Hematopoietic multipotent progenitor cell treated with erythropoietin and hydrocortisone succinate and interleukin-3 and kit ligand, for 6 days (in vitro differentiated cells): ENCODE data around the gene MPND.
"Not testable (repeated sequence)": the region's sequence is repeated elsewhere in the genome, so short reads cannot be mapped to it uniquely, and the experiment has no call there.

Source experiments
- DNase-seq: peaks from one replicate; pipeline ENCODE4 v3.0.0-alpha.2; 2015

MPND gene

DNA sequence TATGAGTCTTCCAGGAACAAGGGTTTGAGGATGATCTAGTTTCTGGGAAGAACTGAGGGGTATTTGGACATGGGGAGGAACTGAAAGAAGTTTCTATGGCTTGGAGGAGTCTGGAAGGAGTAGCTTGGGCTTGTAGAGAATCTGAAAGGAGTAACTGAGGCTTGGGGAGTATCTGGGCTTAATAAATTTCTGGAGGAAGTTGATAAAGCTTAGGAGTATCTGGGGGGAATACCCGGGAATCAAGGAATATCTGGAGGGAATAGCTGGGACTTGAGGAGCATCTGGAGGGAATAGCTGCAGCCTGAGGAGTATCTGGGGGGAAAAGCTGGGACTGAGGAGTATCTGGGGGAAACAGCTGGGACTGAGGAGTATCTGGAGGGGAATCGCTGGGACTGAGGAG lies 22.9 kb upstream of the MPND start:
- DNase-seq: no peak

DNA sequence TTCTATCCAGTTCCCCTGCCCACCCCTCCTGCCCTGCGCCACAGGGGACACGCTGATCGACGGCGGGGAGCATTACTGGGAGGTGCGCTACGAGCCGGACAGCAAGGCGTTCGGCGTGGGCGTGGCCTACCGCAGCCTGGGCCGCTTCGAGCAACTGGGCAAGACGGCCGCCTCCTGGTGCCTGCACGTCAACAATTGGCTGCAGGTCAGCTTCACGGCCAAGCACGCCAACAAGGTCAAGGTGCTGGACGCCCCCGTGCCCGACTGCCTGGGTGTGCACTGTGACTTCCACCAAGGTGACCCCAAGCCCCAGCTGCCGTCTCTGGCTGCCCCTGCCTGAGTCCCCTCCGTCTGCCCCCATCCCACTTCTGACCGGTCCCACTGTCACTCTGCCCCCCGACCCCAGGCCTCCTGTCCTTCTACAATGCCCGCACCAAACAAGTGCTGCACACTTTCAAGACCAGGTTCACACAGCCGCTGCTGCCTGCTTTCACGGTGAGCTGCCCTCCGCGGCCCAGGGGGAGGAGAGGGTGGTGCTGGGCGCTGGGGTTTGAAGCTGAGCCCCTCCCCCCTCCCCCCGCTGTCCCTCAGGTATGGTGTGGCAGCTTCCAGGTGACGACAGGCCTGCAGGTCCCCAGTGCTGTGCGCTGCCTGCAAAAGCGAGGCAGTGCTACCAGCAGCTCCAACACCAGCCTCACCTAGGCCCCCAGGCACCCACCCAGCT lies 20.3 kb upstream of the MPND start:
- no peak for DNase-seq

DNA sequence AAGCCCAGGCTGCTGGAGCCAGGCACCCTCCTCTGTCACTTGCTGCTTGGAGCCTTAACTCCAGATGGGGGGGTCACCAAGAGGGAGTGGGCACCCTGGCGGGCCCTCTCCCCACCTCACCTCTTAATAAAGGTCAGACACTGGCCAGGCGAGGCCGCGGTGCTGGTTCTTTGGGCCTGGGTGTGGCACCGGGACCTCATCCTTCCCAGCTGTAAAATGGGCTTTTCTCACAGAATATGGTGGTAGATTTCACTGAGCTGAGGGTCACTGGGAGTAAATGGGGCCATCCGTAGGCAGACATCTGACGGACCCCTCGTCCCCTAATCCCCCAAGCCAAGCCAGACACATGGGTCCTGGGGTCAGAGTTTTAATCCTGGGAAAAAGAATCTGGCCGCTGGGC lies 19.7 kb upstream of the MPND start:
- DNase-seq: no peak

DNA sequence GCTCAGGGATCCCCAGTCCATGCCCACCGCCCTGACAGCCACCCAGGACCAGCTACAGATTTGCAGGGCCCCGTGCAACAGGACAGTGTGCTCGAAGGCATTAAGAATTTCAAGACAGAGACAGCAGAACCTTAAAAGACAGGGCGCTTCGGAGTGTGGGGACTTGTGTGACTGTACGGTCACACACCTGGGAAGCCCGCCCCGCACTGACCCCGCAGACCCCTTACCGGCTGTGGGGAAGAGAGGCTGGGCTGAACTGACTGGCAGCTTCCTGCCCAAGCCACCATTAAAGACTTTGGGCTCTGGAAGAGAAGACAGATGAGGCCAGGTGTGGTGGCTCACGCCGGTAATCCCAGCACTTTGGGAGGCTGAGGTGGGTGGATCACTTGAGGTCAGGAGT lies 19.1 kb upstream of the MPND start:
- no peak for DNase-seq

DNA sequence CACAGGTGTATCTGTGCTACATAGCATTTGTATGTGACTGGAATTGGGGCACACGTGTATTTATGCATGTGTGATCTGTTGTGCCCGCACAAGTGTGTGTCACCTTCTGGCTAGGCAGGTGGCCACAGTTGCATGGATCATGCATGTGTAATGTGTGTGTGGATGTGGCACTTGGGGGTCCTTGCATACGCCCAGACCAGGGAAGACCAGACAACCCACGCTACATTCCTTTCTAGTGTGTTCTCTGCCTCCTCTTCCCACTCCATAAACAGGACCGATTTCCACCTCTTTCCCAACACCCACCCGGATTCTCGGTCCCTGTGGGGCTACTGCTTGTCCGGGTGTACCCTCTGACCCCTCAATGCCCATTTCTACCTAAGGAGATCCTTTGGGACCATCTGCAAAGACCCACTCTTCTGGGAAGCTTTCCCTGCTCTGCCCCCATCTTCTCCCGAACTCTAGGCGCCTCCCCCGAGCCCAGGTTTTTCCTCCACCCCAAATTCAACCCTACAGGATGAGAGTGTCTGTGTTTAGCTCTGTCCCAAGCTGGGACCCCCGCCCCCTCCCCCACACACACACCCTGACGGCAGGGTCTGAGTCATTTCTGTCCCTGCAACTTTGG lies 17.0 kb upstream of the MPND start:
- DNase-seq: no peak

DNA sequence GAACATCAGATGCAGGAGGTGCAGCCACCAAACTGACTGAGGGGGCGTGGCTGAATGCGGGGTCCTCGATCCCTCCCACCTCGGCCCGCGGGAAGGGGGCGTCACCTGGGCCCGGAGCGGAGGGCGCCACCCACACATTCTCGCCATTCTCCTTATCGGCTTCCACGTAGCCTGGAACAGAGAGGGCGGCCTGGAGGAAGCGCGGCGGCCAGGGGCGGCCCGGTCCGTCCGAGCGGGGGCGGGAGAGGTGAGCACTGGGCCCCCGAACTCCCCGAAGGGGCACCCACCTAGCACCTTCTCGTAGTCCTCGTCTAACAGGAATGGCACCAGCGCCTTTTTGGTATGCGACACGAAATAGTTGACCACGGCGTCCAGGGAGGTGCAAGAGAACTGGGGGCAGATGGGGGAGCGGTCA lies 16.5 kb upstream of the MPND start:
- peak; percentile 61 for DNase-seq

DNA sequence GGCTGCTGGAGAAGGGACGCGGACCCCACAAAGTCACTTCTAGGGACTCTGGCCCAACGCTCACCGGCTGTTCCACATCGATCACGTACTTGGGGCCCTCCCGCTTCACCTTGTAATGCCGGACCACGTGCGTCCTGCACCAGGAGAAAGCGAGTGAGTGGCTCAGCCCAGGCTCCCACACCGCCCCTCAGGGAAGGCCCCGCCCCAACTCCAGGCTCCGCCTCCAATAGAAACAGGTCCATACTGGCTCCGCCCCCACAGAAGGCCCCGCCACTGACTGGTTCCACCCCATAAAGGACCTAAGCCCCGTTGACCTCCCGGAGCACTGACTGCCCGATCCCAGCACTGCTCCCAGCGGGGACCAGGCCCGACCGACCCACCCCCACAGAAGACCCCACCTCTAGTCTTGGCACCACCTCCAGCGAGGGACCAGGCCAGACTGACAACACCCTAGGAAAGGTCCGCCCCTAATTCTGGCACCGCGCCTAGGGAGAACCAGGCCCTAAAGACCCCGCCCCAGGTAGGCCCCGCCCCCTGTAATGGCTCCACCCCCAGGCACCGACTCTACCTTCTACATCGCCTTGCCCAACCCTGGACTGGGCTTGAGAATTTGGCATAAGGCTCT lies 16.0 kb upstream of the MPND start:
- peak; percentile 94 for DNase-seq

DNA sequence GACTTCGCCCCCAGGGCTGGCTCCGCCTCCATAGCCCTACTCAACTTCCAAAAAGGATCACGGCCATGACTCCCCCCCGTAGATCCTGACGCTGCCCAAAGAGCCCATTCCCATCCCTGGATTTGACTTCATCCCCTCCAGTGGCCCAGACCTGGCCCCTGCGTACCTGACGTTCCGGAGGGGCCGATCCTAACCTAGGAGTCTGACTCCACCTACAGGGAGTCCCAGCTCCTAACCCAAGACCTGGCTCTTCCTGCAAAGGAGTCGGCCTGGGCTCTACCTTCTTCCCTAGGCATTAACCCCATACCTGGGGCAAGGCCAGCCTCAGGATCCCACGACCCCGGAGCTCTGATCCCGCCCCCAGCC lies 15.5 kb upstream of the MPND start:
- DNase-seq: no peak

DNA sequence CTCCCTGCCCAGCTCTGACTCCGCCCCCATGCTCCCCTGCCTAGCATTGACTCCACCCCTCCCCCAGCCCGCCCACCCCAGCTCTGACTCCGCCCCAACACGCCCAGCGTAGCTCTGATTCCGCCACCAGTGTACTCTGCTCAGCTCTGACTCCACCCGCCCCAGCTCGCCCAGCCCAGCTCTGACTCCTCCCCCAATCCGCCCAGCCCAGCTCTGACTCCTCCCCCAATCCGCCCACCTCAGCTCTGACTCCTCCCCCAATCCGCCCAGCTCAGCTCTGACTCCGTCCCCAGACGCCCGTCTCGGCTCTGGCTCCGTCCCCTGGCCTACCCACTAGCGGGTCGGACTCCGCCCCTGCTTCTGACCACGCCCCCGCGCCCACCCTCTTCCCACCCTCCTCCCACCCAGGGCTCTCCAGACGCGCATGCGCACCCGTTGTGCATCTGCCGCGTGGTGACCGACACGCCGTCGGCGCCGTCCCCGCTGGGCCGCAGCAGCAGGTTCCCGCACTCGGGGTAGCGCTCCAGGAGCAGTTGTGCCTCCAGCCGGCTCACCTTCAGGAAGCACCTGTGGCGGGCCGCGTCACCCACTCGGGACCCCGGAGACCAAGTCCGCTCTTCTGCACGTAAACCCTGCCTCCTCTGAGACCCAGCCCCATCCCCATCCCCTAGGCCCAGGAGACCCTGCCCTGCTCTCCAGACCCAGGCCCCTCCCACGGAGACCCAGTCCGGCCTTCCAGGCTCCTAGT lies 14.9 kb upstream of the MPND start:
- peak; percentile 97 for DNase-seq

DNA sequence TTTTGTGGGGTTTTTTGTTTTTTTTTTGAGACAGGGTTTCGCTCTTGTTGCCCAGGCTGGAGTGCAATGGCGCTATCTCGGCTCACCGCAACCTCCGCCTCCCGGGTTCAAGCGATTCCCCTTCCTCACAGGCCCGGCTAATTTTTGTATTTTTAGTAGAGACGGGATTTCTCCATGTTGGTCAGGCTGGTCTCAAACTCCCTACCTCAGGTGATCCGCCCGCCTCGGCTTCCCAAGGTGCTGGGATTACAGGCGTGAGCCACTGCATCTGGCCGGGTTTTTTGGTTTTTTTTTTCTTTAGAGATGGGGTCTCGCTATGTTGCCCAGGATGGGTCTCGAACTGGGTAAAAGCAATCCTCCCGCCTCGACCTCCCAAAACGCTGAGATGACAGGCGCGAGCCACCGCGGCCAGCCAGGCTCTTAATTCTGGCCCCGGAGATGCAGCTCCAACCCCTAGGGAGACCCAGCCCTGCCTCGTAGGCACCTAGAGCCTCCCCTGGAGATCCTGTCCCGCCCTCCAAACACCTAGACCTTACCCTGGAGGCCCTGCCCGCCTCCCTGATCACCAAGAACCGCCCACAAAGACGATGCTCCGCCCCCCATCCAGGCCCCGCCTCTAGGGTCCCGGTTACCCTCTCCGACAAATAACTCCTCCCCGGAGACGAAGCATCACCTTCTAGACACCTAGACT lies 14.2 kb upstream of the MPND start:
- DNase-seq: peak; percentile 39

DNA sequence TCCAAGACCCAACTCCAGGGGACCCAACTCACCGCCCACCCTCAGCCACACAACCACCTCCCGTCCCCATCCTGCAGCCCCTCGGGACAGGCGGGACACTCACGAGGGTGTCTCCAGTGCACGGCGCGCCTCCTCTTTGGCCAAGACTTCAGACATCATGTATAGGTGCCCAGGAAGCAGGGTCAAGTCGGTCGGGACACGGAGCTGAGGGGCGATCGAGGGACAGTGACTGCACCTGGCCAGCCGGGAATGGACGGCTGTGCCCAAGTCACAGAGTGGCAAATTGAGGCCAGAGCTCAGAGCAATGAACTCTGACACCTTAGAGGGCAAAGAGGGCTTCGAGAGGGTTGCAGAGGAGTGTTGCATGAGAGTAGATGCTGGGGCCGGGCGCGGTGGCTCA lies 13.5 kb upstream of the MPND start:
- DNase-seq: no peak

DNA sequence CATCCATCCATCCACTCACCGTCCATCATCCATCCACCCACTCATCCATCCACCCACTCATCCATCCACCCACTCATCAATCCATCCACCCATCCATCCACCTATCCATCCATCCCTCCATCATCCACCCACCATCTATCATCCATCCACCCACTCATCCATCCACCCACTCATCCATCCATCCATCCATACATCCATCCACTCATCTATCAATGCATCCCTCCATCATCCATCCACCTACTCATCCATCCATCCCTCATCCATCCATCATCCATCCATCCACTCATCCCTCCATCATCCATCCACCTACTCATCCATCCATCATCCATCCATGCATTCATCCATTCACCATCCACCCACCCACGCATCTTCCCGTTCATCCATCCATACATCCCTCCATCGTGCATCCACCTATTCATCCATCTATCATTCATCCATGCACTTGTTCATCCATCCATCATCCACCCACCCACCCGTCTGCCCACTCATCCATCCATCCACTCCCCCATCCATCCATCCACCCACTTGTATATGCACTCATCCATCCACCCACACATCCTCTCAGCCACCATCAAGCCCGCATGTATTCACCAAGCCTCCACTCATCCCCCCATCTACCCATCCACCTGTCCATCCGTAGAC lies 8.3 kb upstream of the MPND start:
- no peak for DNase-seq

DNA sequence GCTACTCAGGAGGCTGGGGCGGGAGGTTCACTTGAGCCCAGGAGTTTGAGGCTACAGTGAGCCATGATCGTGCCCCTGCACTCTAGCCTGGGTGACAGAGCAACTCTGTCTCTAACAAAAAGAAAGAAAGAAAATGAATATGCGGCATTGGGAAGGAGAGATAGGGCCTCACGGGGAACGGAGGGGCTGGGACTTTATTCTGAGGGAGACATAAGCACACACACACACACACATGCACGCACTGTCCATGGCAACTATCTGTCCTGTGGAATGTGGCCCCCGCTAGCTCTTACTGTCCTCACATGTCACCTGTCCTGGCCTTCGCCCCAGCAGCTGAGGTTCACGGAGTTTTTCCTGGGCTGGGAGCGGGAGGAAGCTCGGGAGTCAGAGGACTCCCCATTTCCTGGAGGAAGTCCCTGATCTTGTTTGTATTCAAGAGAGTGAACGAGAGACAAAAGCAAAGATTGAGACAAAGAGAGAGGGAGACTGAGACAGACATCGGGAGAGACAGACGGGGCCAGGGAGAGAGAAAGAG lies 5.4 kb upstream of the MPND start:
- DNase-seq: peak; percentile 67

DNA sequence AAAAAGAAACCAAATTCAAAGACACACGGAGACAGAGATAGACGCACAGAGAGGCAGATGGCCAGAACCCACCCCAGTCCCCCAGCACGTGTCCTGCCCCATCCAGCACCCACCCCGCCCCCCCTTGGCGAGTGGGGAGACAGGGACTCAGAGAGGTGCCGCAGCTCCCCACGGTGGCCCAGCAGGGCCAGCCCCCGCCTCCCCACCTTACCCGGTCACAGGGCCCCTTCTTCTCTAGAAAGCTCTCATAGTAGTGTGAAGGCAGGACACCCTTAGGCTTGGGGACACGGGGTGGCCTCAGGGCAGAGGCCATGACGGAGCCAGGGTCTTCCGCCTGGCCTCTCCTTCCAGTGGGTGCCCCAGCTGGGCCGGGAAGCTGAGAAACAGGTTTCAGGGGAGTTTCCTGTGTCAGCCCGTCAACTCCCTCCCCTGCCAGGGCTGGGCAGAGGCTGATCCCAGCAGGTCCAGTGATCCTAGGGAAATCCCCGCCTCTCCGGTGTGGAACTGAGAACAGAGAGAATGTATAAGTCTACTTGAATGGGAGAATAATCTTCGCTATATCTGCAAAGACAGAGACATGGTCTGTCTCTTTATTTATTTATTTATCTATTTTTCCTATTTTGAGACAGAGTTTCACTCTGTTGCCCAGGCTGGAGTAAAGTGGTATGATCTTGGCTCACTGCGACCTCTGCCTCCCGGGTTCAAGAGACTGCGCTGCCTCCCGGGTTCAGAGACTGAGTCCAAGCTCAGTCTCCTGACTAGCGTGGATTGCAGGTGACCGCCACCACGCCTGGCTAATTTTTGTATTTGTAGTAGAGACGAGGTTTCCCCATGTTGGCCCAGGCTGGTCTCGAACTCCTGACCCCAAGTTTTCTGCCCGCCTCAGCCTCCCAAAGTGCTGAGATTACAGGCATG lies 4.7 kb upstream of the MPND start, which contains the start of gene STAP2:
TSS of gene STAP2 (minus strand) at position 387 of the 915 bp plus-strand sequence. CDS start at position 313, 74 bp downstream.
- DNase-seq: peak; percentile 54

DNA sequence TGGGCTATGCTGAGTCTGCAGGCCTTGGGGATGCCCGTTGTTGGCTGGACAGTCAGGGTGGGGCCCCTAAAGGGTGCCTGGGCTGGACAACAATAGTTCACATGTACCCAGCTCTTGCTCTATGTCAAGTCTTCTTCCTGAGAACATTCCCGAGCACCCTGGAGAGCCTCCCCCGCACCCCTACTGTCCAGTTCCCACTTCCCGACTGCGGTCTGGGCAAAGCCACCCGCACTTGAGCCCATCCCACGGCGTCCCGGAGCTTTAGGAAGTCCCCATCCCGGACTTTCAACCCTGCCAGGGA lies 1.1 kb upstream of the MPND start:
- DNase-seq: no peak

DNA sequence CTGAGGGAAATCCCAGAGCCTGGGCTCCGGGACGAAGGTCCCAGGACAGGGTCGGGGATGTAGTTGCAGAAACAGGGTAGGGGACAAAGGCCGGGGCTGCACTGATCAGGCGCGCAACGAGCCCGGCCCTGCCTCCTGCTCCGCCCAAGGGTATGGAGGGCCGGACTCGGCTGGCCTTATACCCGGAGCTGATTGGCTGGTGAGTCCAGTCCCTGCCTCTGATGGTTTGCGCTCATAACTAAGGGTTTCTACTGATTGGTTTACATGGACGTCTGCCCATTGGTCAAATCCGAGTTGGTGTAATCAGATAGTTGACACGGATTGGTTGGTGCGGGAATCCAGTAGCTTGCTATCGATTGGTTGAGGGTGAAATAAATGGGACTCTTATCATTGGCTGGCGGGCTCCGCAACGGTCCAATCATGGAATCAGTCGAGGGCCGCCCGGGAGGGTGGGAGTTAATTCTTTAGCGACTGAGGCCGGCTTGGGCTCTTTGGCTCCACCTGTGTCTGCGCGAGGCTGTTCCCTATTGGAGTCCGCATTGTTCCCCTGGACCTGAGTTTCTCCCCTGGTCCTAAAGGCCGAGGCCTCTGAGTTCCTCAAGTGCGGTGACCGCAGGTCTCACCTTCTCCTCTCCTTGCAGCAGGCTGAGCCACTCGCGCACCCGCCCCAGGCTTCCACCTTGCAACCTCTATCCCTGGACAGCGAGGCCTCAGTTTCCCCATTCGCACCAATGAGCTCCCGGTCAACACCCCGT lies 570 bp upstream of the MPND start:
- DNase-seq: peak; percentile 100

DNA sequence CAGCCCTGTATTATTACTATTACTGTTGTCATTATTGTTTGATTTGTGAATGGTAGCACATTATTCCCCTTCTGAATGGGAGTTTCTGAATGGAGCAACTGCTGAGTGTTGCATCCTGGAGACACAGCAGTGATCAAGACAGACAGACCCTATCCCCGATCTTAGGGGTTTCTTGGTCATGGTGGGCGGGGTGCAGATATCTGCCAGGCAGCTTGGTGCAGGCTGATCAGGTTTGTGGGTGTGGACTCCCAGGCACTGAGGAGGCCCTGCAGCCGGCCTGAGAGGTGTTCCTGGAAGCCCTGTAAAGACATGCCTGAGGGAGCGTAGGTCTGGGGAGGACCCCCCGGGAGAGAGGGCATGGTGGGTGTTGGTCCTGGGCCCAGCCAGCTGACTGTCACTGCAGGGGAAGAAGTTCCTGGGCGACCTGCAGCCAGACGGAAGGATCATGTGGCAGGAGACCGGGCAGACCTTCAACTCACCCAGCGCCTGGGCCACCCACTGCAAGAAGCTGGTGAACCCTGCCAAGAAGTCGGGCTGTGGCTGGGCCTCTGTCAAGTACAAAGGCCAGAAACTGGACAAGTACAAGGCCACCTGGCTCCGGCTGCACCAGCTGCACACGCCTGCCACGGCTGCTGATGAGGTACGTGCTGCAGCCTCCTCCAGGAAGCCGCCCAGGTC lies 2.1 kb downstream of the MPND start:
- peak; percentile 77 for DNase-seq

DNA sequence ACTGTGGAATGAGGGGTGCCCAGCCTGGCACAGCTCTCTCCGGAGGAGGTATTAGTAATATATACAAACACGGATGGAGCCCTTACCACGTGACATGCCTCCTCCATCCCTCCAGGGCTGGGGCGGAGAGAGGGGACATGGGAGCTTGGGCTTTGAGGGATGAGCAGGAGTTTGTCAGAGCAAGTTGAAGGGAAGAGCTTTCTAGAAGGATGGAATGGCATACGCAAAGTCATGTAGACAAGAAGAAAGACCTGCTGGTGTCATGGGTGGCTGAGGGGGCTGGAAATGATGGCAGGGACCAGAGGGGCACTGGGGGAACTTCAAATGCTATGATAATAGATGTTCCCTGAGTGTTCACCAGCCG lies 2.6 kb downstream of the MPND start:
- DNase-seq: no peak

DNA sequence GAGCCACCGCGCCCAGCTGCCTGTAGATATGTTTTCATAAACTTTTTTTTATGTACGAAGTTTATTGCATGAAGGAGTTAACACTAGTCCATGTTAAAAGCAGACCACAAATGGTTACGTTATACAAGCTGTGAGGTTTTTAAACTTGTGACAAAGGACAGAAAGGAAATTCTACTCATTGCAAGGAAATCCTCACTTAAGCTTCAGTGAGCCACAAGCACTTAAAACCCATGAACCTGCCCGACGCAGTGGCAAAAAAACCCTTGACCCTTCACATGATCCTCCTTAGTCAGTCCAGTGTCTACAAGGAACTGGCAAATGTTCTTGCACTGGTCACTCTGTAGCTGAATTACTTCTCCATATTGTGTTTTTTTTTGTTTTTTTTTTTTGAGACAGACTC lies 4.2 kb downstream of the MPND start:
- no peak for DNase-seq

DNA sequence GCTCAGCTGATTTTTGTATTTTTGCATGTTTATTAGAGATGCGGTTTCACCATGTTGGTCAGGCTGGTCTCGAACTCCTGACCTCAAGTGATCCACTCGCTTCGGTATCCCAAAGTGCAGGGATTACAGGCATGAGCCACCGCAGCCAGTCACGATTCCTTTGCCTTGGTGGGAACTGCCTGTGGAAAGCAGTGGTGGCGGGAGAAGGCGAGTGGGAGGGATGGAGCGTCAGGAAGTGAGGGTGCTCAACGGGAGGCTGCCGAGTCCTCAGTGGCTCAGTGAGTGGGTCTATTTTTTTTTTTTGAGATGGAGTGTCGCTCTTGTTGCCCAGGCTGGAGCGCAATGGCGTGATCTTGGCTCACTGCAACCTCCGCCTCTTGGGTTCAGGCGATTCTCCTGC lies 5.9 kb downstream of the MPND start:
- not testable (repeated sequence) for DNase-seq
